DND-41 (cell line): ENCODE results near the gene ALKBH5.

Experiments used
- ATAC-seq: fragments of 200-7000 bp; cut with Tn5 transposase; 3 replicates; pipeline ENCODE4 v1.9.1; 2021; ENCODE audit warnings: low read depth; ENCODE audit not compliant: insufficient read depth
- DNase-seq: peaks from one replicate; pipeline ENCODE4 v3.0.0-alpha.2; 2020
- H2AFZ ChIP-seq: 2 replicates; pipeline ENCODE4 v1.6.0; 2012; ENCODE audit warnings: low read depth, low read length
- H3K27ac ChIP-seq: 2 replicates; pipeline ENCODE4 v1.5.1; 2012; ENCODE audit warnings: low read length, inconsistent platforms
- H3K27me3 ChIP-seq: fragments of 200-600 bp; sonication (generic); 2 replicates; pipeline ENCODE4 v1.6.0; 2012; ENCODE audit warnings: low read length, mild to moderate bottlenecking, inconsistent platforms; ENCODE audit not compliant: insufficient read depth, poor library complexity
- H3K36me3 ChIP-seq: 2 replicates; pipeline ENCODE4 v1.5.1; 2012; ENCODE audit warnings: low read length, inconsistent platforms; ENCODE audit not compliant: insufficient read depth
- H3K4me1 ChIP-seq: 2 replicates; pipeline ENCODE4 v1.5.1; 2012; ENCODE audit warnings: mild to moderate bottlenecking, low read length; ENCODE audit not compliant: insufficient read depth
- H3K4me2 ChIP-seq: 2 replicates; pipeline ENCODE4 v1.6.0; 2012; ENCODE audit warnings: mild to moderate bottlenecking, moderate library complexity, low read length, inconsistent platforms; ENCODE audit not compliant: insufficient read depth
- H3K4me3 ChIP-seq, 2 experiments: fragments of 200-600 bp in 1 of 2; shearing (Covaris generic) in 1 of 2; 2 replicates each; pipeline ENCODE4 v1.5.1; 2012 to 2016; ENCODE audit warnings: inconsistent platforms in 2 of 2, low read length in 2 of 2, mild to moderate bottlenecking in 2 of 2, low read depth in 1 of 2, moderate library complexity in 1 of 2
- H3K79me2 ChIP-seq: 2 replicates; pipeline ENCODE4 v1.6.0; 2012; ENCODE audit warnings: low read length, inconsistent platforms; ENCODE audit not compliant: insufficient read depth
- H3K9ac ChIP-seq: 2 replicates; pipeline ENCODE4 v1.6.0; 2012; ENCODE audit warnings: low read depth, mild to moderate bottlenecking, inconsistent platforms, low read length, moderate library complexity
- H3K9me3 ChIP-seq: 2 replicates; pipeline ENCODE4 v1.5.1; 2012; ENCODE audit warnings: low read length, moderate library complexity, mild to moderate bottlenecking, inconsistent platforms; ENCODE audit not compliant: insufficient read depth, severe bottlenecking
- H4K20me1 ChIP-seq: 2 replicates; pipeline ENCODE4 v1.6.0; 2012; ENCODE audit warnings: low read length; ENCODE audit not compliant: insufficient read depth
- EZH2 ChIP-seq: IDR thresholded peaks from 3 replicates; pipeline ENCODE4 v1.6.1; 2012; ENCODE audit warnings: borderline replicate concordance, low read depth, mild to moderate bottlenecking, moderate library complexity, low read length, inconsistent platforms; ENCODE audit not compliant: severe bottlenecking
- TF ChIP-seq, protein P1 (sequence below): IDR thresholded peaks from 2 replicates; pipeline ENCODE4 v1.5.1; 2012; ENCODE audit warnings: borderline replicate concordance, low read length, moderate library complexity, mild to moderate bottlenecking; ENCODE audit not compliant: poor library complexity, severe bottlenecking; ENCODE audit errors: extremely low read depth

Gene ALKBH5

DNA sequence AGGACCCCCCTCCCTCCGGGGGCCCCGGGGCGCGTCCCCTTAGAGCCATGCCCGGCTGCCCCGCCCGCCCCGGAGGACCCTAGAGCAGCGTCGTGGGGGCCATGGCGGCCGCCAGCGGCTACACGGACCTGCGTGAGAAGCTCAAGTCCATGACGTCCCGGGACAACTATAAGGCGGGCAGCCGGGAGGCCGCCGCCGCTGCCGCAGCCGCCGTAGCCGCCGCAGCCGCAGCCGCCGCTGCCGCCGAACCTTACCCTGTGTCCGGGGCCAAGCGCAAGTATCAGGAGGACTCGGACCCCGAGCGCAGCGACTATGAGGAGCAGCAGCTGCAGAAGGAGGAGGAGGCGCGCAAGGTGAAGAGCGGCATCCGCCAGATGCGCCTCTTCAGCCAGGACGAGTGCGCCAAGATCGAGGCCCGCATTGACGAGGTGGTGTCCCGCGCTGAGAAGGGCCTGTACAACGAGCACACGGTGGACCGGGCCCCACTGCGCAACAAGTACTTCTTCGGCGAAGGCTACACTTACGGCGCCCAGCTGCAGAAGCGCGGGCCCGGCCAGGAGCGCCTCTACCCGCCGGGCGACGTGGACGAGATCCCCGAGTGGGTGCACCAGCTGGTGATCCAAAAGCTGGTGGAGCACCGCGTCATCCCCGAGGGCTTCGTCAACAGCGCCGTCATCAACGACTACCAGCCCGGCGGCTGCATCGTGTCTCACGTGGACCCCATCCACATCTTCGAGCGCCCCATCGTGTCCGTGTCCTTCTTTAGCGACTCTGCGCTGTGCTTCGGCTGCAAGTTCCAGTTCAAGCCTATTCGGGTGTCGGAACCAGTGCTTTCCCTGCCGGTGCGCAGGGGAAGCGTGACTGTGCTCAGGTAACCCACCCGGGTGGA, 759 bp downstream of the ALKBH5 start:
- Histone ChIP-seq H4K20me1 (peaks cover 51% of the 10 kb centered on the region), H3K36me3 (peaks cover 48% of the 10 kb centered on the region), H3K27me3 (no peaks in the 10 kb centered on the region), H2AFZ (peak overlapping the region; percentile 72; the same call in 1 of the 2 replicates), H3K9ac (peak overlapping the region; percentile 81), H3K9me3 (no peaks in the 10 kb centered on the region), H3K4me2 (peak overlapping the region; percentile 97), H3K4me3 (peak overlapping the region; percentile 42 to 94), H3K79me2 (peaks cover 60% of the 10 kb centered on the region), H3K27ac (peak overlapping the region; percentile 95), H3K4me1 (peaks cover 64% of the 10 kb centered on the region)
- ATAC-seq: 0 out of 3 replicates have a peak, but pooled peaks have one; percentile 1
- peak; percentile 59 for DNase-seq
- TF ChIP-seq, protein P1, sequence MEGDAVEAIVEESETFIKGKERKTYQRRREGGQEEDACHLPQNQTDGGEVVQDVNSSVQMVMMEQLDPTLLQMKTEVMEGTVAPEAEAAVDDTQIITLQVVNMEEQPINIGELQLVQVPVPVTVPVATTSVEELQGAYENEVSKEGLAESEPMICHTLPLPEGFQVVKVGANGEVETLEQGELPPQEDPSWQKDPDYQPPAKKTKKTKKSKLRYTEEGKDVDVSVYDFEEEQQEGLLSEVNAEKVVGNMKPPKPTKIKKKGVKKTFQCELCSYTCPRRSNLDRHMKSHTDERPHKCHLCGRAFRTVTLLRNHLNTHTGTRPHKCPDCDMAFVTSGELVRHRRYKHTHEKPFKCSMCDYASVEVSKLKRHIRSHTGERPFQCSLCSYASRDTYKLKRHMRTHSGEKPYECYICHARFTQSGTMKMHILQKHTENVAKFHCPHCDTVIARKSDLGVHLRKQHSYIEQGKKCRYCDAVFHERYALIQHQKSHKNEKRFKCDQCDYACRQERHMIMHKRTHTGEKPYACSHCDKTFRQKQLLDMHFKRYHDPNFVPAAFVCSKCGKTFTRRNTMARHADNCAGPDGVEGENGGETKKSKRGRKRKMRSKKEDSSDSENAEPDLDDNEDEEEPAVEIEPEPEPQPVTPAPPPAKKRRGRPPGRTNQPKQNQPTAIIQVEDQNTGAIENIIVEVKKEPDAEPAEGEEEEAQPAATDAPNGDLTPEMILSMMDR: no peak
- no peak for TF ChIP-seq EZH2

DNA sequence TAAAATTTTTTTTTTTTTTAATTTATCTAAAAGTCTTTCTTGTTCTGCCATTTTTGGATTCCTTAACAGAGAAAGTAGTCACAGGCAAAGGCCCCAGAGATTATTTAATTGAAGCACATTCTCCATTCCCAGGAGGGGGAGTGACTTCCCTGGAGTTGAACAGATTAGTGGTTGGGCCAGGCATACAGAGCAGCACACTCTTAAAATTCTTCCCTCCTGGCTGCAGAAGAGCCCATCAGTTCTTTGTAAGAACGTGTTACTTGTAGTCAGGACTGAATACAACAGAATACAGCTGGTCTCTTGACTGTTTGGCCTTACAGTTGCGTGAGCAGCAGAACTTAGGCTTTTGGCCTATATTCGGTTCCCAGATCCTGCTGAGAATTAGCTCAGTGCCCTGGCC, 1.8 kb downstream of the ALKBH5 start:
- Histone ChIP-seq H3K9me3 (no peaks in the 10 kb centered on the region), H3K27me3 (no peaks in the 10 kb centered on the region), H3K4me1 (peaks cover 71% of the 10 kb centered on the region), H3K27ac (peak overlapping the region; percentile 64), H4K20me1 (peaks cover 59% of the 10 kb centered on the region), H3K9ac (peak overlapping the region; percentile 81), H3K79me2 (peaks cover 70% of the 10 kb centered on the region), H3K4me2 (peak overlapping the region; percentile 97), H3K4me3 (peak overlapping the region; percentile 42 to 94), H3K36me3 (peaks cover 58% of the 10 kb centered on the region), H2AFZ (no peak overlapping the region)
- no peak for ATAC-seq
- TF ChIP-seq, protein P1: no peak
- no peak for TF ChIP-seq EZH2
- no peak for DNase-seq

DNA sequence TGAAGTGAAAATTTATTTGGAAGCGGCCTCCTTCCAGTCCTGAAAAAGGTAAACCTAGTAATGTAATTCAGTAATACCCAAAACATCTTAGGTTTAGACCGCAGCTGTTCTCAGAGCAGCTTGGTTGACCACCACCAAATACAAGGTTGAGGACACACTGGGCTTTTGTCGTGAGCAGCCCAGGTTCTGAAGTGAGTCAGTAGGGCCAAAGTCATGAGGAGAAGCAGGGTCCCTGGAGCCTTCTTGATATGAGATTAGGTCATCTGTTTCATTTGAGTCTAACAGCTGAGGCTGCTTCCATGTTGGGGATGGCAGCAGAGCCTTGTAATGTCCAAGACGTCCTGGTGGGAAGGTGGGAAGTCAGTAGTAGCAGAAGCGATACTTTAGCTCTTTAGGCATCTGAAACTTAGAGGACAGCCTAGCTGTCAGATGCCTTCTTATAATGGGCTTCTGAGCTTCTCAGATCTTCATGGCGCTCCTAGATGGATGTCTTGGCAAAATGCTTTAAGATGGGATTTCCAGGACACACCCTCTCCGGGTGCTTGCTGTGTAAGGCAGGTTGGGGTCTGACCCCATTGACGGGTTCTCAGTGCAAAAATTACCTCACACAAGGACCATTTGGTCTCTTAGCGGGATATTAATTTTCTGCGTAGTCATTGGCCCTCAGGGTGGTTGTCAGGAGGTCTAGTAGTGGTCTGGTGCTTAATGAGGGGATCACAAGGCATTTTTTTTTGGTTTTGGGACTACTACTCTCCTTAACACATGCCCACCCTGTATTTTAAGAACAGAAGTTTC, 2.4 kb downstream of the ALKBH5 start:
- Histone ChIP-seq H3K9me3 (no peaks in the 10 kb centered on the region), H3K79me2 (peaks cover 76% of the 10 kb centered on the region), H3K9ac (peak overlapping the region; percentile 81), H3K36me3 (peaks cover 64% of the 10 kb centered on the region), H3K4me1 (peaks cover 77% of the 10 kb centered on the region), H3K27ac (peak overlapping the region; percentile 64), H2AFZ (no peak overlapping the region), H3K4me3 (peak overlapping the region; percentile 42 to 94), H3K4me2 (peak overlapping the region; percentile 97), H3K27me3 (no peaks in the 10 kb centered on the region), H4K20me1 (peaks cover 65% of the 10 kb centered on the region)
- DNase-seq (no peak), ATAC-seq (no peak)
- TF ChIP-seq EZH2: no peak
- TF ChIP-seq, protein P1: no peak
